ENCODE results near the gene SFT2D2.

GRCh38 chr1:168217664-168218063 lies 8.1 kb upstream of the SFT2D2 start:
- TF ChIP-seq, protein P1, sequence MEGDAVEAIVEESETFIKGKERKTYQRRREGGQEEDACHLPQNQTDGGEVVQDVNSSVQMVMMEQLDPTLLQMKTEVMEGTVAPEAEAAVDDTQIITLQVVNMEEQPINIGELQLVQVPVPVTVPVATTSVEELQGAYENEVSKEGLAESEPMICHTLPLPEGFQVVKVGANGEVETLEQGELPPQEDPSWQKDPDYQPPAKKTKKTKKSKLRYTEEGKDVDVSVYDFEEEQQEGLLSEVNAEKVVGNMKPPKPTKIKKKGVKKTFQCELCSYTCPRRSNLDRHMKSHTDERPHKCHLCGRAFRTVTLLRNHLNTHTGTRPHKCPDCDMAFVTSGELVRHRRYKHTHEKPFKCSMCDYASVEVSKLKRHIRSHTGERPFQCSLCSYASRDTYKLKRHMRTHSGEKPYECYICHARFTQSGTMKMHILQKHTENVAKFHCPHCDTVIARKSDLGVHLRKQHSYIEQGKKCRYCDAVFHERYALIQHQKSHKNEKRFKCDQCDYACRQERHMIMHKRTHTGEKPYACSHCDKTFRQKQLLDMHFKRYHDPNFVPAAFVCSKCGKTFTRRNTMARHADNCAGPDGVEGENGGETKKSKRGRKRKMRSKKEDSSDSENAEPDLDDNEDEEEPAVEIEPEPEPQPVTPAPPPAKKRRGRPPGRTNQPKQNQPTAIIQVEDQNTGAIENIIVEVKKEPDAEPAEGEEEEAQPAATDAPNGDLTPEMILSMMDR (conservative IDR thresholded peaks at IDR 0.05; ENCODE audit: low read length), result no peak
- no peak for TF ChIP-seq EZH2phosphoT487 (IDR thresholded peaks at IDR 0.05; ENCODE audit: borderline replicate concordance)

Data from Loucy (cell line).